Vagina (tissue), 2 donors: Measurements from ENCODE around the gene APLP2. TPM values are rescaled to one million over a fixed set of nuclear protein-coding genes. Genes with fewer than 3 reads are reported as not detected.

ENCODE experiments used
- DNase-seq, 2 donors: peaks; one replicate each; pipeline ENCODE4 v3.0.0-alpha.2; 2017; ENCODE audit errors: extremely low spot score in 2 of 2
- H3K27ac ChIP-seq: fragments of 200-600 bp; sonication (generic); one replicate; pipeline ENCODE4 v1.5.1; 2019
- H3K27me3 ChIP-seq: fragments of 200-600 bp; sonication (generic); one replicate; pipeline ENCODE4 v1.5.1; 2019
- H3K36me3 ChIP-seq, 2 donors: fragments of 200-600 bp; sonication (generic); one replicate each; pipeline ENCODE4 v1.5.1; 2017 to 2019
- H3K4me1 ChIP-seq: fragments of 200-600 bp; sonication (generic); one replicate; pipeline ENCODE4 v1.5.1; 2019
- H3K4me3 ChIP-seq, 2 donors: fragments of 200-600 bp; sonication (generic); 1 replicate in 1 of 2; 2 replicates in 1 of 2; pipeline ENCODE4 v1.5.1; 2016 to 2019
- H3K9me3 ChIP-seq: fragments of 200-600 bp; sonication (generic); one replicate; pipeline ENCODE4 v1.5.1; 2019
- POLR2A ChIP-seq, 2 donors: fragments of 450-650 bp; IDR thresholded peaks; one replicate each; pipeline ENCODE4 v1.6.1; 2017; ENCODE audit warnings: antibody characterized with exemption in 2 of 2, mild to moderate bottlenecking in 2 of 2, moderate library complexity in 2 of 2
- POLR2AphosphoS5 ChIP-seq, 2 donors: sonication (generic); formaldehyde crosslinking; IDR thresholded peaks; one replicate each; pipeline ENCODE4 v1.9.0; 2017; ENCODE audit warnings: antibody characterized with exemption in 2 of 2, mild to moderate bottlenecking in 2 of 2, low read depth in 1 of 2; ENCODE audit not compliant: insufficient read depth in 1 of 2
- intact Hi-C: fragments of 100-400 bp; cut with DNase I; formaldehyde crosslinking; loops from one replicate; pipeline ENCODE4 v1.15.1; 2023
- total RNA-seq: library from RNA; depleted of rRNA; stranded (reverse); fragments of >200 nt; gene quantifications from one replicate; pipeline ENCODE4 v1.2.3, GENCODE V29; 2016
- TF ChIP-seq, protein P1 (sequence below), 3 experiments: fragments of 450-650 bp in 2 of 3; fragments of 200-600 bp in 1 of 3; sonication (generic) in 1 of 3; IDR thresholded peaks; one replicate each; pipeline ENCODE4 v1.5.1; 2017 to 2019; ENCODE audit warnings: antibody characterized with exemption in 3 of 3, mild to moderate bottlenecking in 2 of 3, moderate library complexity in 2 of 3

Gene APLP2
- total RNA-seq, 1 donor from 2014 or later, result 234 TPM

DNA sequence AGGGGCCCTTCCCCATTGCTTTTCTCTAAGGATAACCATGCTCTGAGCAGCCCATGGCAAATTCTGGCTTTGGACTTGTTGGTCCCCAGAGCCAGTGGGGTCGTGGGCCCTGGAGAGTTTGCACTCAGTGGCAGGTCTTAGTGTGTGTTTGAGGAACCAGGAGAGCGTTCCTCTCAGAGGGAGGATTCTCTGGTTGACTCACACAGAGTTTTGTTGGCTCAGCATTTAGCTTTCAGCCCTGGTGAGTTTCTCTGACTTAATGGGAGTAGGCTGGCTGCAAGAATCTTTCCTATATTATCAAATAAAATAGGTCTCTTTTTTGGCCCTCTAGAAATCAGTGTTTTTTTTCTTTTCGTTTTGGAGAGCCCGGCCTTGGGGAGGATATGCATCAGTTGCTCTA, 110.8 kb downstream of the APLP2 start:
- intact Hi-C loops, result no loop called here
- Histone ChIP-seq H3K36me3 (no peaks in the 10 kb centered on the region), H3K27ac (no peak overlapping the region), H3K27me3 (no peaks in the 10 kb centered on the region), H3K4me3 (no peak overlapping the region), H3K9me3 (no peaks in the 10 kb centered on the region), H3K4me1 (peaks cover 42% of the 10 kb centered on the region)
- no peak for TF ChIP-seq POLR2AphosphoS5 (IDR thresholded peaks at IDR 0.05; ENCODE audit: insufficient read depth in 1 of 2, low read depth in 1 of 2)
- TF ChIP-seq POLR2A (IDR thresholded peaks at IDR 0.05), result no peak
- TF ChIP-seq, protein P1, sequence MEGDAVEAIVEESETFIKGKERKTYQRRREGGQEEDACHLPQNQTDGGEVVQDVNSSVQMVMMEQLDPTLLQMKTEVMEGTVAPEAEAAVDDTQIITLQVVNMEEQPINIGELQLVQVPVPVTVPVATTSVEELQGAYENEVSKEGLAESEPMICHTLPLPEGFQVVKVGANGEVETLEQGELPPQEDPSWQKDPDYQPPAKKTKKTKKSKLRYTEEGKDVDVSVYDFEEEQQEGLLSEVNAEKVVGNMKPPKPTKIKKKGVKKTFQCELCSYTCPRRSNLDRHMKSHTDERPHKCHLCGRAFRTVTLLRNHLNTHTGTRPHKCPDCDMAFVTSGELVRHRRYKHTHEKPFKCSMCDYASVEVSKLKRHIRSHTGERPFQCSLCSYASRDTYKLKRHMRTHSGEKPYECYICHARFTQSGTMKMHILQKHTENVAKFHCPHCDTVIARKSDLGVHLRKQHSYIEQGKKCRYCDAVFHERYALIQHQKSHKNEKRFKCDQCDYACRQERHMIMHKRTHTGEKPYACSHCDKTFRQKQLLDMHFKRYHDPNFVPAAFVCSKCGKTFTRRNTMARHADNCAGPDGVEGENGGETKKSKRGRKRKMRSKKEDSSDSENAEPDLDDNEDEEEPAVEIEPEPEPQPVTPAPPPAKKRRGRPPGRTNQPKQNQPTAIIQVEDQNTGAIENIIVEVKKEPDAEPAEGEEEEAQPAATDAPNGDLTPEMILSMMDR (IDR thresholded peaks at IDR 0.05), result no peak
- DNase-seq, result no peak

DNA sequence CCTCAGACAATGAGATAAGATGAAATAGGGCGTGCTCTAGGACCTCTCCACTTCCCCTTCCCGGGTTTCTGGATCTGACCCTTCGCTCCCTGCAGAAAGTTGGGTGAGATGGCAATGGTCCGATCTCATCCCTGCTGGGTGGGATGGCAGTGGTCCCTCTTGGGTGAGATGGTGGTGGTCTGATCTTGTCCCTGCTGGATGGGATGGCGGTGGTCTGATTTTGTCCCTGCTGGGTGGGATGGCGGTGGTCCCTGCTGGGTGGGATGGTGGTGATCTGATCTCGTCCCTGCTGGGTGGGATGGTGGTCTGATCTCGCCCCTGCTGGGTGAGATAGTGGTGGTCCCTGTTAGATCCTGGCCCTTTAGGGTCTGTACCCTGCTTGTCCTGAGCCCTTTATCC, 111.2 kb downstream of the APLP2 start:
- H3K27ac ChIP-seq, result no peak overlapping the region
- H3K4me1 ChIP-seq, result peaks cover 42% of the 10 kb centered on the region
- no peak for DNase-seq

DNA sequence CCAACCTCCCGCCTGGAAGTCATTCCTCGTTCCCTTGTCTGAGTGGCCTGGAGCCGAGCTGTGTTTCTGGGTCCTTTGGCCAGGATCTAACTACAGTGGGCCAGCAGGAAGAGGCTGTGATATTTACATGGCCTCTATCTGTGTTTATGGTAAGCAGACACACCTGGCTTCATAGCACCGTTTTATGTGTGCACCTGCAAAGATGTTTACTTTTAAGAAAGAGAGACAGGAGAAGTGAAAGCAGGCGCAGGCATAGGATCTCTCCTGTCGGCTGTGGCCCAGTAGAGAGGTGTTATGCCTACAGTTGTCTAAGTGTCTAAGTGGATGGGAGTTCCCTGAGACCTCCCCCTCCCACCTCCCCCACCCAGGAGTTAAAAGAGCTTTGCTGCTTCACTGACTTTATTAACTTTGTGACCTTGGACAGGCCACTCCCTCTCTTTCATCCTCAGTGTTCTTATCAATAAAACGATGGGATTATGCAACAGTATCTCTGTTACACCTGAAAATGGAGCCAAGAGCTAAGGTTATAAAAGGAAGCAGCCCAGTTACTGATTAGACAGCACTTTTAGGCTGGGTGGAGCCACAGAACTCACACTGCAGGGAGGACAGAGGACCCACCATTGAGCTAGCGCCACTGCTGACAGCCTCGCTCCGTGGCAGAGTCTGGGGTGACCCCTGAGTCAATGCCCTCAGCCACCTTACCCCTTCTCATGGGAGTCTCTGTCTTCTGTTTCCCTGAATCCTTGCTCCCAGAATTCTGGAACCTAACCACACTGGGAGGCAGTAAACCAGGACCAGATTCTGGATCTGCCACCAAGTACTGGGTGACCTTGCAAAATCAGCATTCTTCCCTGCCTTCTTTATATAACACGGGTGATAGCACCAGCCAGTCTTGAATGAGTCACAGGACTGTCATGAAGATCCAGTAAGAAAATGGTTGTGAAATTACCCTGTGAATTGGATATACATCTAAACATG, 111.9 kb downstream of the APLP2 start:
- no peak for DNase-seq
- Histone ChIP-seq H3K9me3 (no peaks in the 10 kb centered on the region), H3K27ac (no peak overlapping the region), H3K27me3 (no peaks in the 10 kb centered on the region), H3K4me1 (peaks cover 42% of the 10 kb centered on the region), H3K4me3 (no peak overlapping the region), H3K36me3 (no peaks in the 10 kb centered on the region)
- TF ChIP-seq, protein P1 (IDR thresholded peaks at IDR 0.05), result no peak
- peak in 1 of 2 donors; percentile 55 for TF ChIP-seq POLR2AphosphoS5 (IDR thresholded peaks at IDR 0.05; ENCODE audit: insufficient read depth in 1 of 2, low read depth in 1 of 2)
- intact Hi-C loops, result no loop called here

More for the DNA sequence above, 111.2 kb downstream of the APLP2 start:
- no peaks in the 10 kb centered on the region for H3K9me3 ChIP-seq
- H3K4me3 ChIP-seq, result no peak overlapping the region
- H3K27me3 ChIP-seq, result no peaks in the 10 kb centered on the region
- no peaks in the 10 kb centered on the region for H3K36me3 ChIP-seq
- no peak for TF ChIP-seq POLR2AphosphoS5 (IDR thresholded peaks at IDR 0.05; ENCODE audit: insufficient read depth in 1 of 2, low read depth in 1 of 2)
- TF ChIP-seq, protein P1 (IDR thresholded peaks at IDR 0.05), result no peak
- TF ChIP-seq POLR2A (IDR thresholded peaks at IDR 0.05), result no peak
- intact Hi-C loops, result no loop called here

GRCh38 chr11:130183878-130184610, 114.3 kb downstream of the APLP2 start:
- Histone ChIP-seq H3K4me3 (no peak overlapping the region), H3K4me1 (peaks cover 32% of the 10 kb centered on the region), H3K27me3 (no peaks in the 10 kb centered on the region), H3K9me3 (no peaks in the 10 kb centered on the region), H3K27ac (no peak overlapping the region), H3K36me3 (no peaks in the 10 kb centered on the region)
- no peak for TF ChIP-seq POLR2A (IDR thresholded peaks at IDR 0.05)
- no peak for TF ChIP-seq POLR2AphosphoS5 (IDR thresholded peaks at IDR 0.05; ENCODE audit: insufficient read depth in 1 of 2, low read depth in 1 of 2)
- TF ChIP-seq, protein P1 (IDR thresholded peaks at IDR 0.05), result no peak
- intact Hi-C loops, result no loop called here
- no peak for DNase-seq
